Measurements from ENCODE around the gene RSRC1.
"Not testable (repeated sequence)": the region's sequence is repeated elsewhere in the genome, so short reads cannot be mapped to it uniquely, and the experiment has no call there.

Gene RSRC1

GRCh38 chr3:158465074-158465473 lies 355.2 kb downstream of the RSRC1 start:
- DNase-seq (no peak), ATAC-seq (no peak)

GRCh38 chr3:158470944-158471638 lies 361.2 kb downstream of the RSRC1 start:
- no peak for DNase-seq
- no peak for ATAC-seq

DNA sequence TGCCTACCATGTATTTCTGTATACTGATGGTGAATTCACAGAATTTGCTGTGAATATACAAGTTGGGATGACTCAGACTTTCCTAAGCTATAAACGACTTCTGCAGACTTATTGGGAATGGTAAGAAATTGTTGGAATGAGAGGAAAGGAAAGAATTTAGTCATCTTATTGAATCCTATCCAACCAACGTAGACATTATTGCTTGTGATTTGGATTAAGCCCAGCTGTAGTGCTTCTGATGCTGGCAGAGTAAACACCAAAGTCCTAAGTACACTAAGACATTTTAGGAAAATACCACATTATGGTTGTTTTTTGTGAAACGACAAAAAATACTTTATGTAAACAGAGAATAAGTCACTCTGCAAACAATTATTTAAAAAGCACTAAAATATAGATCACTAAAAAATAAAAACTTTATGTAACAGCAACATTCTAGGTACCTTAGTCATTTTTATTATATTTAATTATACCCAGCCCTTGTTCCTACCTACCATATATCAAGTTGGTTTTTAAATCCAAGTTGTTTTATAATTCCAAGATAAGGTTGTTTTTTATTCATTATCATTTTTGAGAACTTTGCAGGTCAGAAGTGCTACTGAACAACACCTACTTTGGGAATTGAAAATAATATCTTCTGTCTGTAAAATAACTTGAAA lies 361.9 kb downstream of the RSRC1 start:
- DNase-seq = no peak
- no peak for ATAC-seq

- ATAC-seq (no peak), DNase-seq (no peak)
These were observed 369.2 kb downstream of the RSRC1 start for GRCh38 chr3:158479051-158479450.

- DNase-seq = no peak
- no peak for ATAC-seq
These were observed 373.9 kb downstream of the RSRC1 start for GRCh38 chr3:158483701-158484235.

DNA sequence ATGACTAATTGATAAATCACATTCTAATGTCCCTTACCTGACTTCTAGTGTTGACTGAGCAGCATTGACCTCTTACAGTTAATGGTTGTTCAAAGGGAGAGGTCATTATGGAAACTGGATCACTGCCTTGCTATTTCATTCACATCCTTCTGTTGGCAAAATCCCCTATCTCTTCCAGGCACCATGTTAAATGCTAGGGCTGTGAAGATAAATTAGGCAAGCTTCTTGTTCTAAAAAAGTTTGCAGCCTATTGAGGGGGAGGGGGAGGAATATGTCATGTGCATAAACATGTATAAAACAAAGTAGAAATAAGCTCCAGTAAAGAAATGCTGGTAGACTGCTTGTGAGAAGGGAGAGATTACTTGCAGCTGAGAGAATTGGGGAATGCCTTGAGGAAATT lies 376.3 kb downstream of the RSRC1 start:
- ATAC-seq = no peak
- no peak for DNase-seq

- DNase-seq (no peak), ATAC-seq (no peak)
These were observed 378.8 kb downstream of the RSRC1 start for GRCh38 chr3:158488670-158489069.

DNA sequence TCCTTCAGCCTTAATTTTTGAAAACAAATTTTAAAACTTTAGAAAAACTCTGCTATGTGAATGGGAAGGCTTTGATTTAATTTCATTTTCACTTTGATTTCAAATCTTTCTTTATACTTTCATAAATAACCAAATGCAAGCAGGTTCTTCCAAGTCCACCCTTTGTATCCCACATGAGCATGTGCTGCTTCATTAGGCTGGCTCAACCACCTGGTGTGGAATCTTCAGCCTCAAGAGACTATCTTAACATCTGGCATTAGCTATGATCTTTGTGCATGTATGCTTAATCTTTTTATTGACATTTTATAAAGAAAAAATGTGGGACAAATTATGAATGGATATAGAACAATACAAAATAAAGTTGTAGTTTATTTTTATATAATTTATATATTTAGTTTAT lies 379.3 kb downstream of the RSRC1 start:
- ATAC-seq = no peak
- no peak for DNase-seq

DNA sequence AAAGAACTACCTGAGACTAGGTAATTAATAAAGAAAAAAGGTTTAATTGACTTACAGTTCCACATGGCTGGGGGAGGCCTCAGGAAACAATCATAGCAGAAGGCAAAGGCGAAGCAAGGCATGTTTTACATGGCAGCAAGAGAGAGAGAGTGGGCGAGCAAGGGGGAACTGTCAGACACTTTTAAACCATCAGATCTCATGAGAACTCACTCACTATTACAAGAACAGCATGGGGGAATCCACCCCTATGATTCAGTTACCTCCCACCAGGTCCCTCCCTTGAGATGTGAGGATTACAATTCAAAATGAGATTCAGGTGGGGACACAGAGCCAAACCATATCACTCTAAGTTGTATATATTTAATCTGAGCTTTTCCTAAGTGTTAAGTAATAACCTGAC lies 382.1 kb downstream of the RSRC1 start:
- no peak for ATAC-seq
- DNase-seq = no peak

DNA sequence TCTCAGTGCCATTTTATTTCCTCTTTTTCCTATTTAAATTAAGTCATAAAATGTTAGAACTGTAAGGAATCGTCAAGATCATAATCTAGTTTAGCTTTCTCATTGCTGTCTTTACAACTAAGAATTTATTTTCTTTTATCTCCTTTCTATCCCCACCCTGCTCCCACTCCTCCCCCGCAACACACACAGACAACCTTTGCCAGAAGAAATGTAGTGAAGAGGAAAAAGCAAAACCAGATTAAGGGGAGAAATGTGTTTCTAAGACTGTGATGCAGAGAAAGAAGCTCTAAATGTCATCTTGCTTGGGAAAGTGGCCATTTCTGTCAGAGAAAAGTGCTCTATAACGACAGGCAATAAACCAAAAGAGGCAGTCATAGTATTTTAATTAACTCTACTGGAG lies 382.8 kb downstream of the RSRC1 start:
- DNase-seq = no peak
- ATAC-seq = no peak

DNA sequence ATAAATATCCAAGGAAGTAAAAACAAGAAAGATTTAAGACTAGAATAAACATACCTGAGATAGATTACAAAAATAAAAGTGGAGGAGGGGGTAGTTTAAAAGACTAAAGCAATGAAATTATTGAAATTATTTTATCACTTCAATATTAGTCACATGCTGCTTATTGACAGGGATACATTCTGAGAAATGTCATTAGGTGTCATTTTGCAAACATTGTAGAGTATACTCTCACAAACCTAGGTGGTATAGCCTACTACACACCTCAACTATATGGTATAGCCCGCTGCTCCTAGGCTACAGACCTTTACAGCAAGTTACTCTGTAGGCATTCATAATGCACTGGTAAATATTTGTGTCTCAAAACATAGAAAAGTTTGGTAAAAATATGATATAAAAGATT lies 384.0 kb downstream of the RSRC1 start:
- DNase-seq = no peak
- no peak for ATAC-seq

DNA sequence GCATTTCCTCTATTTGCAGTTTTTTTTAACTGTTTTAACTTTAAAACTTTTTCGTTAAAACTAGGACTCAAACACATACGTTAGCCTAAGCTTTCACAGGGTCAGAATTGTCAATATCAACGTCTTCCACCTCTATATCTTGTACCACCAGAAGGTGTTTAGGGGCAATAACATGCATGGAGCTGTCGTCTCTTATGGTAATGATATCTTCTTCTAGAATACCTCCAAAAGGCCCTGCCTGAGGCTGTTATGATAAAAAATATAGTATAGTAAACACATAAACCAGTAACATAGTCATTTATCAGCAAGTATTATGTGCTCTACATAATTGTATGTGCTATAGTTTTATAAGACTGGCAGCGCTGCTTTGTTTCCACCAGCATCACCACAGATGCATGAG lies 384.8 kb downstream of the RSRC1 start:
- DNase-seq (no peak), ATAC-seq (no peak)

GRCh38 chr3:158495398-158495902 lies 385.6 kb downstream of the RSRC1 start:
- not testable (repeated sequence) for DNase-seq, ATAC-seq

DNA sequence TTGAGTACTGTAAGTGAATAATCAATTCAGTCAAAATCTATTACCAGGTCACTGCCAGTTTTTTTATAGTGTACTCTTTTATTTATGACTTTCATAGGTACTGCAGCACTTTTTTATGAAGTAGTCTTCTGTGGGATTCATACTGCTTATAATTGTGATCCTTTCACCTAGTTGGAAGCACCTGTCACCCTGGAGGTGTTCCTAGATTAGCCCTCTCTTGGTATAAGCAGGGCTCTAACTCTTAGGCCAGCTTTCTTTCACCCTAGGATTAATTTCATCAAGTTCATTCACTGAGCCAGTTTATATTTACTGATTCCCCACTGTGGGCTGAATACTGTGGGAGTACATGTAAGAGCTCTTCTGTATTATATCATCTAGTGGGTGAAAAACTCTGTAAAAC lies 395.2 kb downstream of the RSRC1 start:
- DNase-seq (no peak), ATAC-seq (no peak)

- DNase-seq = no peak
- ATAC-seq = no peak
These were observed 396.6 kb downstream of the RSRC1 start for GRCh38 chr3:158506456-158506855.

DNA sequence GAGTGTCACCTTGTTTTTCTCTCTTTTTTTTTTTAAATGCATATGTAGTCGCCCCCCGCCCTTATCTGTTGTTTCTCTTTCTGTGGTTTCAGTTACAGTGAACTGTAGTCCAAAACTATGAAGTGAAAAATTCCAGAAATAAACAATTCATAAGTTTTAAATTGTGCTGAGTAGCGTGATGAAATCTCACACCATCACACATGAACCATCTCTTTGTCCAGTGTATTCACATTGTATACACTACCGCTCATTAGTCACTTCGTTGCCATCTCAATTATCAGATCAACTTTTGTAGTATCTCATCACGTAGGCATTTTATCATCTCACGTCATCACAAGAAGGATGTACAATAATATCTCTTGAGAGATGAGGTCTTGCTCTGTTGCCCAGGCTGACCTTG lies 398.6 kb downstream of the RSRC1 start:
- DNase-seq = no peak
- ATAC-seq = no peak

DNA sequence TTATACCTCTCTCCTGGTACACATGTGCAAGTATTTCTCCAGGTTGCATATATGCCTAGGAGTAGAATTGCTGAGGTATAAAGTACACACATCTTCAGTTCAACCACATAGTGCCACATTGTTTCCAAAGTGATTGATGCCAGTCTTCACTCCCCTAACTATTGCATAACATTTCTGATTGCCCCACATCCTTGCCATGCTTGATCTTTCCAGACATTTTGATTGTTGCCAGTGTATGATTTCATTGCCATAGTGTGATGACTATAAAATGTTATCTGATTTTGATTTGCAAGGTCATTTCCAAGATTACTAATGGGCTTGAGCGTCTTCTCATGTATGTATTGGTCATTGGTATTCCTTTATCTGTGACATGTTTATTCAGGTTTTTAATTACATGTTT lies 400.0 kb downstream of the RSRC1 start:
- ATAC-seq = no peak
- DNase-seq = no peak

GRCh38 chr3:158516729-158517128 lies 406.8 kb downstream of the RSRC1 start:
- not testable (repeated sequence) for ATAC-seq, DNase-seq

GRCh38 chr3:158519776-158520175 lies 409.9 kb downstream of the RSRC1 start:
- ATAC-seq (no peak), DNase-seq (no peak)

- DNase-seq (no peak), ATAC-seq (no peak)
These were observed 410.5 kb downstream of the RSRC1 start for GRCh38 chr3:158520433-158520832.

- DNase-seq (no peak), ATAC-seq (no peak)
These were observed 412.6 kb downstream of the RSRC1 start for GRCh38 chr3:158522221-158523136.

DNA sequence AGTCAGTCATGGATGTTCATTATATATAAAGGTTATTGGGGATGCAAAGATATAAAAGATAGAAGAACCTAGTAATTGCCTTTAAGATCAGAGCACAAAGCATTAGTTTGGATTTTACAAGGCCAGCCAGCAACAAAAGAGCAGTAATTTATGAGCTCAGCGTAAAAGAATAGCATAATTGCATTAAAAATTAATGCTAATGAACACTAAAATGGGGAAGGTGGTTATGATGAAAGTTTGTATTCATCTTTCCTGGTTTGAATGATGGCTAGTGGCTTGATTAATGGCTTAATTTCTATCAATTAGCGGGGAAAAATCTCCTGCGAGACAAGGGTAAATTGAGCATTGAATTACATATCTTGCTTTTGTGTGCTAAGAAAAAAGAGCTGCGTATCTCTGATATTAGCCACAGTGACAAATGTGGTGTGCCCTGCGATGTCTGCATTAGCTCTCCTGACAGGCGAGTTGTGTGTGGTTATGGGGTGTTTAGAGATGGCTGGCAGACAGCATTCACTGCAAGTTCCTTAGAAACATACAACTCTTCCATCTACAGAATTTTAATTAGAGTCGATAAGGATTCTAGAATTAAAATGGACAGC lies 418.3 kb downstream of the RSRC1 start:
- ATAC-seq = no peak
- DNase-seq = no peak
